Colon (tissue), 2 donors: ENCODE data around the gene TIPARP.

Source experiments
- FAIRE-seq: peaks from 2 replicates; lab custom pipeline; 2012; peaks lifted over from hg19 to GRCh38; lab: Jason Lieb, UNC
- donor health status: control.
- donor health status: control.

The TIPARP gene, protein sequence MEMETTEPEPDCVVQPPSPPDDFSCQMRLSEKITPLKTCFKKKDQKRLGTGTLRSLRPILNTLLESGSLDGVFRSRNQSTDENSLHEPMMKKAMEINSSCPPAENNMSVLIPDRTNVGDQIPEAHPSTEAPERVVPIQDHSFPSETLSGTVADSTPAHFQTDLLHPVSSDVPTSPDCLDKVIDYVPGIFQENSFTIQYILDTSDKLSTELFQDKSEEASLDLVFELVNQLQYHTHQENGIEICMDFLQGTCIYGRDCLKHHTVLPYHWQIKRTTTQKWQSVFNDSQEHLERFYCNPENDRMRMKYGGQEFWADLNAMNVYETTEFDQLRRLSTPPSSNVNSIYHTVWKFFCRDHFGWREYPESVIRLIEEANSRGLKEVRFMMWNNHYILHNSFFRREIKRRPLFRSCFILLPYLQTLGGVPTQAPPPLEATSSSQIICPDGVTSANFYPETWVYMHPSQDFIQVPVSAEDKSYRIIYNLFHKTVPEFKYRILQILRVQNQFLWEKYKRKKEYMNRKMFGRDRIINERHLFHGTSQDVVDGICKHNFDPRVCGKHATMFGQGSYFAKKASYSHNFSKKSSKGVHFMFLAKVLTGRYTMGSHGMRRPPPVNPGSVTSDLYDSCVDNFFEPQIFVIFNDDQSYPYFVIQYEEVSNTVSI

DNA sequence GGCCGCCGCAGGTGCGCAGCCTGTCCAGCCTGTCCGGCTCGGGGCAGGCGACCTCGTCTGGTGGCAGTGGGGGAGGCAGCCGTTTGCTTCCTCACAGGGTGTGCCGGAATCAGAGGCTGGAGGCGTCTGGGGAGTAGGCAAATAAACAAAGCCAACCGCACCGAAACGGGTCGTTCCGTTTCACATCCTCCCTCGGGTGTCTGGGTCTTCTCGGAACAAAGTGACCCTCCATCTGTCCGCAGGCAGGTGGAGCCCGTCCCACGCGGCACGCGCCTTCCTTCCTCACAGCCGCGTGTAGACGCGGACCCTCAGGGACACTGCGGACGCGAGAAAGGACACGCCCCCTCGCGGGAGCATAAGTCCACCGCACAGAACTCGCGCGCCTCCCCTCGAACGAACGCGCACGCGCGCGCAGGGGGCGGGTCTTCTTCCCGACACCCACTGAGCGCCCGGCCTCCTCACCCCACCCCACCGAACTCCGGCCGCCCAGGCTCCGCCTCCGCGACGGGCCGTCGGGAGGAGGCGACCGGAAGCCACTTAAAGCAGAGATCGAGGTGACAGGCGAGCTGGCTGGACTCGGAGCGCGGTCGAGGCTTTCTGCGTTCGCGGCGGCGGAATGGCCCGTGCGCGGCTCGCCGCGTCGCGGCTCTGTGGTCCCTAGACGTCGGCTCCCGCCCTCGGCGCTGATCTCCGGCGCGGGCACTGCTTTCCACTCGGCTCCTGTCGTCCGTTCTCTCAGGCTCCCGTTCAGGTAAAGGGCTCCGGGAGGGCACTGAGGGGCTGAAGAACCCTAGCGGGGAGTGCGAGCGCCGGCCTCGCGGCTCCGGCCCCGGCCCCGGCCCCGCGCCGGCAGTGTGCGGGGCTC, at the start of gene TIPARP:
TIPARP (plus strand) TSS at position 545 of the 865 bp plus-strand sequence. CDS start 3,108 bp downstream, outside the sequence.
- FAIRE-seq, result no peak

DNA sequence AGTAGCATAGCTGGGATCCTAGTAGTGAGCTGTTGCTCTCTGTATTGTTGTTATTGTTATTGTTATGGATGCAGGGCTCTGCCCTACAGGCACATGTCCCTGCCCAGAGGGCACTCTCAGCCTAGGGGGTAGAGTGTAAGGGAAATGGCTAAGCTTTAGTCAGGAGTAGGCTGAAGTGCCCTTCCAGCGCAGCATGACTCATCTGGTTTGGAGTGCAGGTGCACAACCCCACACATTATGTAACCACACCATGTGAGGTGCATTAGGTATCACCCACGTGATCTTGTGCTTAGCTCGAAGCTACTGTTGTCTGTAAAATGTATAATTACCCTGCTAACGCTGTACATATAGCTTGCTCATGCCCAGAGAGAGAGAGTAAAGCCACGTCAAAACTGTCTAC, 48.3 kb upstream of the TIPARP start:
- FAIRE-seq, result no peak

DNA sequence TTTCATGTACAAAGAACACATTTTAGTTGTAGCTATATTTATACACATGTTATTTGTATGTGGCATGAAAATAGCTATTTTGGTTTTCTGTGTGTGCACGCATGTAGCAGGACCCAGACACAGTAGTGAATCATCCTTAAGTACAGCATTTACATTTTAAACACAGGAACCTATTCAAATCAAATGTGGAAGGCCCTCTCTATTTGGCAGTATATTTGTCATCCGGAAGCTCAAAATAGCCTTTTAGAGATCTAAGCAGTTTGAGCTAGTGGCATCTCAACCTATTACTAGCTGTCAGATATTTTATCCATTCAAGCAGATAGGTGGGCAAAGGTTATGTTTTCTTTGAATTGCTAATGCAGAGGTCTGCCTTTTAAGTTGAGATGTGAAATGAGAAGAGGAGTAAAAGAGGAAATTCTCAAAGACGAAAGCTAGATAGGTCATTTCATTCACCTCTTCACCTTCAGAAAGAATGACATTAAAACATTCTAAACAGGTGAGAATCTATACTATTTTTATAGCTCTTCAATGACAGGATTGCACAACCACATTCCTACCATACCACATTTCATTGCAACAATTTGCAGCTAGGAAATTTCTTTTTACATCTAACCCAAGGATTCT, 46.3 kb upstream of the TIPARP start:
- no peak for FAIRE-seq

DNA sequence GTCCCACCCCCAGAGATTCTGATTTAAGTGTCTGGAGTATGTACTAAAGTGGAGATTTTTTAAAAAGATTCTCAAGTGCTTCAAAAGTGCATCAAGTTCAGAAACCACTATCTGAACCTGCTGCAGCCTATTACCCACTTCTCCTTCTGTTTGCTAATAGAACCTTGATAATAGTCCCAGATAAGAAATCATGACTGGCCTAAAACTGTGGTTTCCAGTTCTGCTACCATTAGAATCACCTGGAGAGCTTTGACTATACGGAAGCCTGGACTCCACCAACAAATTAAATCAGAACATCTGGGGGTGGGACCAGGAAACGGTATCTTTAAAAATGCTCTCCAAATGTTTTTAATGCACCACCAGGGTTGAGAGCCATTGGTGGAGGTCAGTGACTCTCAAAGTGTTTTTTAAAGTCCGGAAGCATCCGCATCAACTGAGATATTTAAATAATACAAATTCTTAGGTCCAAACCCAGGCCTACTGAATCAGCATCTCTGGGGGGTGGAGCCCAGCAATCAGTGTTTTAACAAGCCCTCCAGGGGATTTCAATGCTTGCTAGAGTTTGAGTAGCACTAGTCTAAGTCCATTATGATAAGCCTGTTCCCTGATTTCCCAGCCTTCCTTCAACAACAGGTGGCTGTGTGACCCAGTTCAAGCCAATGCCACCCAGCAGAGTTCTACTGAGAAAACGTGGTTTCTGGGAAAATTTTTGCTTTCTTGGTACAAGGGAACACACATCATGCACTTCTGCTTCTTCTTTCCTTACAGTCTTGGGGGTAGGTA, 45.4 kb upstream of the TIPARP start:
- no peak for FAIRE-seq

DNA sequence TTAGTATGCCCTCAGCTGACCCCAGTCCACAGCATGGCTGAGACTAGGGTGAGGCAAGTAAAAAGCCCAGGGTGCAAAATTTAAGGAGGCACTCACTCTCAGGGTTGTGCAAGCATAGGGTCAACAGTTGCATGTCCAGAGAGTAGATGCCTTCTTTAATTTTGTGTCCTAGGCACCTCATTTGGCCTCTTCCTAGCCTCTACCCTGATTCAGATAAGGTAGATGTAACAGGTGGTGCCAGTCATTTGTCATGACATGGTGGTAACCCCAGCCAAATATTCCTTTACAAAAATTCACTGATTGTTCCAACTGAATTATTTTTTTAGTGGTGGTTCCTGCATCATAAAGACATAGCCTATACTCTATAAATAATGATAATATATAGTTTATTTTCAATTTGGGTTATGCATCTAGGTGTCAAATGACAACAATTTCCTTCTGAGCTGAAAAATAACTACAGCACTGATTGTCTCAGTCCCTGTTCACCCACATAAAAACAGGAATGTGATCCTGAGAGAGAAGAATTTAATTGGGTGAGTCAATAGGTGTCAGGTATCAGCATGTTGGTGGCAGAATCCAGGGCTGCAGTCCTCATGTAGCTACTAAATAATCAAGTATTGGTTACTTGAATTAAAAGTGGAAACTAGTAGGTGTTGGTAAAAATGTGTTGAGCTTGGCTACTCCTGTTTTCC, 44.2 kb upstream of the TIPARP start:
- no peak for FAIRE-seq

DNA sequence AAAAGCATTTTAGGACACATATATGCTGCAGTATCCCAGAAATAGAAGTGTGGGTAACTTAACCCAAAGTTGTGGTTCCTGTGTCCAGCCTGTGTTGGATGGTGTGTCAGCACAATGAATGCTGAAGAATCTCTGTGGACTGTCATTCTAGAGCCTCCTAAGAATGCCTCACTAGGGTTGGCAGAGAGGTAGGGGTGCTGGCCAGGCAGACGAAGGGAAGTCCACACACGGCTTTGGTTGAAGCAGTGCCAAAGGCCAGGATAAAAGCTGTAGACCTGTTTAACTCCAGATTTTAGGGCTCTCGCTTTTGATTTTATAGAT, 43.7 kb upstream of the TIPARP start:
- FAIRE-seq, result no peak

DNA sequence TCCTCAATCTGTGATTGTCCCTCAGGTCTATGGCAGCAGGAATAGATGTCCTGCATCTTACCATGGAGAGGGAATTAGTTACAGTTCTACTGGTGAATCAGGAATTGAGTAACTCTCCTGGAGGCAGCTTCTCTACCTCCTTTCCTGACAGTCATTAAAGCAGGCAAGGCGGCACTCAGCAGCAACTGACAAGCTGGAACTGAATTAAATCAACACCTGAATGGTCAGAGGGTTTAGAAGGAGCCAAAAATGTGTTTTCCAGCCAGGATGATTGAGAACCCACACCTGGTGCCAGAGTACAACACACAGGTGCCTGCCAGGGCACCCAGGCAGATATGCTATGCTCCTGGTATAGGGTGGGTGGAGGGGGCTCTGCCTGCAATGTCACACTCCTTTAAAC, 43.1 kb upstream of the TIPARP start:
- no peak for FAIRE-seq

DNA sequence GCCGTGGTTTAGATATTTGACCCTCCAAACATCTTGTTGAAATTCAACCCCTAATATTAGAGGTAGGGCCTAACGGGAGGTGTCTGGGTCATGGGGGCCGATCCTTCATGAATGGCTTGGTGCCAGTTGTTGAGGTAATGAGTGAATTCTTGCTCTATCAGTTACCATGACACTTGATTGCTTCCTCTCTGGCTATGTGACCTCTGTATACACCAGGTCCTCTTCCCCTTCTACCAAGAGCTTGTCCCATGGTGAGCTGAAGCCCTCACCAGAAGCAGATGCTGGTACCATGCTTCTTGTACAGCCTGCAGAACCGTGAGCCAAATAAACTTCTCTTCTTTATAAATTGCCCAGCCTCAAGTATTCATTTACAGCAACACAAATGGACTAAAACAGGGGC, 41.8 kb upstream of the TIPARP start:
- no peak for FAIRE-seq

DNA sequence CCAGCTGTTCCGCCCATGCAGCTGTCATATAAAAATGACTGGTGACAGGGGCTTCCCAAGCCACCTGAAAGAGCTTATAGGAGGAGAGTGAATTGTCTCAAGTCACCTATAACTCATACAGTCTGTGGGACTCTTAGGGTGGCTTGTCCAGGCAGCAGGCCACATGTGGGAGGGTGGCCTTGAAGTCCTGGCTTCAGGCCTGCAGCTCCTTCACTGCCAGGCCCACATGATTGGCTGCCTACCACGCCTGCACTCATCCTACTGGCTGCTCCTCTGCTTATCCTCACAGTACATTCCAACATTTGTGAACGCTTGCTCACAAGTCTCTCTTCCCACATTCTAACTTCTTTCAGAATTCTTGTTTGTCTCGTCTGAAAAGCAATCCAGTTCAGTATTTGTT, 41.1 kb upstream of the TIPARP start:
- no peak for FAIRE-seq

DNA sequence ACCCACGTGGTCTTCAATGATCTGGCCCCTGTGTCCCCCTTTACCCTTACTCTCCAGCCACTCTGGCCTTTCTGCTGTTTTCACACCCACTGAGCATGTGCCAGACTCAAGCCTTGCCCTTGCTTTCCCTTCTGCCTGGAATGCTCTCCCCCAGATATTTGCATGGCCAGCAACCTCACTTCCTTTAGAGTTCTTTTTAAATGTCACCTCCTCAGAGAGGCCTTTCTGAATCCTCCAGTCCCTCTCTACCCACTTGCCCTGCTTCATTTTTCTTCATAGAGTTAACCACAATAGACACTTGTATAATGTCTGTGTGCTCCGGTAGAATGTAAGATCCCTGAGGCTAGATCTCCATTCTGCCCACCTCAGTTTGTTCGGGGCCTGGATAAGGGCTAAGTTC, 39.4 kb upstream of the TIPARP start:
- no peak for FAIRE-seq

DNA sequence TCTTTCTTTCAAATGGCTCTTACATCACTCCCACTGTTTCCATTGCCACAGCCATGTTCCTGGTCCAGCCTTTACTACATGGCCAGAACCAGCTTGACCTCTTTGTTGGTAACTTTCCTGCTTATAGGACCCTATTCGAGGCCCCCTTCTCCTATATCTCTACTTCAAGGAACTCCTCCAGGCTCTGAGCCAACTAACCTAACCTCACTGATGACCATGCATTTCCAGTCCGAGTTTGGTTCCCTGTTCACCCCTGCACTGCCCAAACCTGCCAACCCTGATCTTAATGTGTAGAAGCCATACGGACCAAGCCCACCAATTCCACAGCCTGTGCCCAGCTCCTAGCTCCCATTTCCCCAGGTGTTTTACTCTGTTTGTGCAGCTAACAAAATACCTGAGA, 38.4 kb upstream of the TIPARP start:
- no peak for FAIRE-seq

DNA sequence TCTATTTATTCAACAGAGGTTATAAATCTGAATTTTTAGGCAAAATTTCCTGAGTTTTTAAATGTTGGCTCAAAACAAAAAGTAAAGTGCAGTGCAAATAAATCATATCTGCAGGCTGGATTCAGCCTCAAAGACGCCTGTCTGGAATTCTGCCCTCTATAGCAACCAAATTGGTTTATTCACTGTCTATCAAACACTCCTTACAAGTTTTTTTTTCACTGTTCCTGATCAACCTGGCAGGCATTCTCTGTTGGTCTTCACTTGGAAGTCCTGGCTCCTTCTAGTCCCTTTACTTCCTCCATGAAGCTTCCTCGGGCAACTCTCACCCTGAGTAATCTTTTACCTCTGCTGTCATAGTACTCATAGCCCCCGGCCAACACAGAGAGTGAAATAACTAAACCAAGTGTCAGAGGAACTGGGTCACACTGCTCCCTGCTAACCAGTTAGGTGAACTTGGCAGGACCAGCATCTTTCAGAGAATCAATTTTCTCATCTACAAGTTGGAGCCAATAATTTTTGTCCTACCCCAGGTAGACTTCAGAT, 36.8 kb upstream of the TIPARP start:
- FAIRE-seq, result no peak

DNA sequence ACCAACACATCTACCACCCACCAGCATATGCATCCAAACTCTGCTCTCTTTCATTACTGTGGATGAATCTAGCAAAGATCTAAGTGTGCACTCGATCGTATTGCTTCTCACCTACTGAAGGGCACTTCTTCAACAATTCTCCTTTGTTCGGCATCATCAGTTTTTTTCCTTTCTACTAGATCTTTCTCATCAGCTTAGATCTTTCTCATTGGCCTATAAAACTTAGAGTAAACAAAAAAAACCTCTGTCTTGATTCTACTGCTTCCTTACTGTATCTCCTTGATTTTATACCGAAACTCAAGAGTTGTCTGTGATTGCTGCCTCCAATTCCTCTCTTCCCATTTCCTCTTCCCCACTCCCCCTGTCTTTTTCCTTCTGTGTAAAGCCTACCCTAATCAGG, 36.1 kb upstream of the TIPARP start:
- no peak for FAIRE-seq

DNA sequence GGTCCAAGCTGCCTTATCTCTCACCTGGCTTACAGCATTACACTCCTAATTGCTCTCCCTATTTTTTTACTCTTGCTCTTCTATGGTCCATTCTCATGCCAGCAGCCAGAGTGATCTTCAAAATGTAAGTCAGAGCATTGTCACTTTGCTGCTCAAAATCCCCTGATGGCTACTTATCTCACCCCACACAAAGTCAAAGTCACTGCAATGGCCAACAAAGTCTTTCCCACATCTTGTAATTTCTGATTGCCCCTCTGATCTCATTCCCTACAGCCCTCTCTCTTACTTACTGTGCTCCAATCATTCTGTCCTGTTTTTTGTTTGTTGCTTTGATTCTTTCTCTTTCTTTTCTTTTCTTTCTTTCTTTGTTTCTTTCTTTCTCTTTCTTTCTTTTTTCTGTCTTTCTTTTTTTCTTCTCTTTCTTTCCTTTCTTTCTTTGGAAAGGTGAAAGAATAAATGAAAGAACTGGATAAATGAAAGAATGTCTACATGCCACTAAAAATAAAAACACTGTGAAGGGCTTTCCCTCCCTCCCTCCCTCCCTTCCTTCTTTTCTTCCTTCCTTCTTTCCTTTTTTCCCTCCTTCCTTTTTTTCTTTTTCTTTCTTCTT, 34.9 kb upstream of the TIPARP start:
- no peak for FAIRE-seq

DNA sequence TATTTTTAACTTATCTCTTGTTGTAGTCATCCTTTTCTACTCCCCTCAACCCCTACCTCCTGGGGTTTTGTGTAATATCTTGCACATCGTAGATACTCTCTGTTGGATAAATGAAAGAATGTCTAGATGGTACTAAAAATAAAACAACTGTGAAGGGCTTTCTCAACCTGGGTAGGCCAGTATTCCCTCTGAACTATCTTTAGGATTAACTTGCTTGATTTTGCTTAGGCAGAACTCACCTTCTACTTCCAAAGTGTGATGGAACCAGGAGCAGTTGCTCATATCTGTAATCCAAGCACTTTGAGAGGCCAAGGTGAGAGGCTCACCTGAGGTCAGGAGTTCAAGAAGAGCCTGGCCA, 32.8 kb upstream of the TIPARP start:
- no peak for FAIRE-seq

DNA sequence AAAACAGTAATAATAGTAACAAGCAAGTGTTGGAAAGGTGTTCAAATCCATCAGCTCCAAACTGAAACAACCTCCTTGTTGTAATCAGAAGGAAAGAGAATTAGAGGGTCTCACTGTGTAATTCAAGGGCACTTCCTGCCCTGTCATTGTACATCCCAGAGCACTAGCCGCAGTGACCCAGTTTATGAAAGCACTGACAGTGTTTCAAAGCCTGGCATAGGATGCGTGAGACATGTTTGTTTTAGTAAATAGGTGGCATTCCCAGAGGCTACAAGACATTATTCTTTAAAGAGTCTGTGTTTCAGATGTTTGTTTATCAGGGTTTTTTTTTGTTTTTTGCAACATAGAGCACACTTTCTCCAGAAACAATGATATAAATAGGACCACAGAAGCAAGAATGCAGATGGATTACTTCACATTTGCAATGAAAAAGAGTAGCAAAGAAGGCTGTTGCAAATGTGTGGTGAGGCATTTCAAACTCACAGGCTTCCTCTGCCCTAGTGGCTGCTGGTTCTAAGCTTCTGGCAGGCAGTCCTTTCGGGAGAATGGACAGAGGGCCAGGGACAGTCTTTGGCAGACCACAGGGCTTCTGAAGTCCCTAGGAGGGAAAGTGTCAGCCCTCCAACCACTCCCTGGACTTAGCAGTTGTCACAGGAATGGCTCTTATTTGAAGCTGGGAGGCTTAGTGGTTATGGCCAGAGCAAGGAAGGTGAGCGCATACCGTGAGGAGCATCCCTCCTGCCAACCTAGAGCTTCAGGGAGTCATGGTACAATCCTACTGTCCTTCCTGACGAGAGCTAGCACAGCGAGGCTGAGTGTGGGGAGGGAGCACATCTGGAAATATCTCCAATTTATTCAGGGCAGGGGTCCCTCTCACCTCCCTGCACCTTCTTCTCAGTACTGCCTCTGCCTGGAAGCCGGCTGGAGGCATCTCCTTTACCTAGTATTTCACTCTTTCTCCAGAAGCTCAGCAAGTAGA, 31.4 kb upstream of the TIPARP start:
- no peak for FAIRE-seq

DNA sequence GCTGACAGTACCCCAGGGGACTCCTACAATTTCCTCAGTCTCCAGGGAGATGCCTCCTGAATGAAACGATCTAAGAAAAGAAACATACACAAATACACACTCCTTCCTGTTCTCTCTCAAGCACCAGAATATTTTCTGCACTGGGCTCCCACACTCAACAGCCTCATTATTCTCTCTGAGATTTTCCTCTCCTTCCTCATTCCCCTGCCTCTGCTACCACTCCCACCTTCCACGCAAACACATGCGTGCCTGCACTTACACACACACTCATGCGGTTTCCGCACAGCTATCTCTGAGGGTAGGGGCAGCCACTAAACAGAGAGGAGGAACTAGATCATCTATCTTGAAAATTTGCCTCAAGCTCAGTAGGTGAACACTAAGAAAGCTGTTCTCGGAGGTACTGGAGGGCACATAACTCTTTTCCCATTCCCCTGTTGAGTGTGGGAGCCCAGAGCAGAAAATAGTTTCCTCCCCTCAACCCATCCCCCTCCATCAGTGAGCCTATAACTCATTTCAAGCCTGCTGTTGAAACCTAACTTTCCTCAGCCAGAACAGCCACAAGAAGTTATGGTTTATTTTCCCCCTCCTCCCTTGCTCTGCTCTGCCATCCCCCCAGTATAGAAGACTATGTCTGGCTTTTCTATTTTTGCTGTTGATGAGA, 30.5 kb upstream of the TIPARP start:
- no peak for FAIRE-seq

DNA sequence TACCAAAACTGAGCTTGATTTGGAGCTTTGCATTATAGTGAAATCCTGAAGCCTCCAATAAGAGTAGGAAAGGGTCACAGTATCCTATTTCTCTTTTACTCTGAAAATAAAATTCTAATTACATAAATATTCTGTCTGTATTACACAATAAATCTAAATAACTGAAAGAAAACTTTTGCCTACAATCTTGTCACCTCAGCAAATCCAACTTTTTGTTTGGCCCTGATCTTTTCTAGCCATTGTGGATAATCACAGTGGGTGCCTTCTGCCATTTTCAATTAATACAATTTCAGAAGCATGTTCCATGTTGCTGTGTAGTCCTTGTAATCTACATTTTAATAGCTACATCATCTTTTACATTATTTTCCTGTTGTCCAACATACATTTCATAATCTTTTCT, 29.4 kb upstream of the TIPARP start:
- FAIRE-seq, result no peak

DNA sequence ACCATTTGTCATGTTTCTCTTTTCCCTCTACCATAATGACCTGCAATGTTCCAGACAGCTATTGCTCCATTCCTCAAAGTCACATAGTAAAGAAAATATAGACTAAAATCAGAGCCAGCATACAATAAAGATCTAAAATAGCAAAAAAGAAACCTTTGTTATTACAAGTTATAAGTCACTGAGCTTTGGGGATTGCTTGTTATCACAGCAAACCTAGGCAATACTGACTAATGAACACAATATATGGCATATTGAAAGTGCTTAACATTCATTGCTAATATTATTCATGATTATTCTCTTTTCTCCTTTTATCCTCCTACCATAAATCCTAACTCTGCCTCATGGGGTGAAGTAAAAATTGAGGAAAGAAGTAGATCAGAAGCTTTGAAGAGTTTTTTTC, 27.4 kb upstream of the TIPARP start:
- no peak for FAIRE-seq
